Fibroblast of lung (primary cell): ENCODE data around the gene PAM. TPM values are rescaled to one million over a fixed set of nuclear protein-coding genes. Genes with fewer than 3 reads are reported as not detected.

ENCODE experiments used
- DNase-seq, 2 donors: peaks; one replicate each; pipeline versions ENCODE4 v3.0.0 to v3.0.0-alpha.2; 2010; ENCODE audit warnings: low read depth in 2 of 2
- H2AFZ ChIP-seq: 2 replicates; pipeline ENCODE4 v1.5.1; 2012; ENCODE audit warnings: low read length, control low read depth, inconsistent platforms
- H3K27ac ChIP-seq: 2 replicates; pipeline ENCODE4 v1.5.1; 2011; ENCODE audit warnings: low read length, control low read depth; ENCODE audit not compliant: insufficient read depth
- H3K27me3 ChIP-seq: 2 replicates; pipeline ENCODE4 v1.5.1; 2011; ENCODE audit warnings: mild to moderate bottlenecking, low read length; ENCODE audit not compliant: control insufficient read depth, insufficient read depth
- H3K36me3 ChIP-seq: 2 replicates; pipeline ENCODE4 v1.5.1; 2011; ENCODE audit warnings: low read length; ENCODE audit not compliant: control insufficient read depth, insufficient read depth
- H3K4me1 ChIP-seq: 2 replicates; pipeline ENCODE4 v1.5.1; 2011; ENCODE audit warnings: low read length; ENCODE audit not compliant: control insufficient read depth, insufficient read depth; ENCODE audit errors: extremely low read depth
- H3K4me2 ChIP-seq: 2 replicates; pipeline ENCODE4 v1.5.1; 2011; ENCODE audit warnings: low read length, control low read depth; ENCODE audit not compliant: insufficient read depth; ENCODE audit errors: extremely low read depth
- H3K4me3 ChIP-seq, 4 experiments: fragments of 200-600 bp in 1 of 4; sonication (generic) in 1 of 4; replicated peaks in 1 of 4; 2 replicates each; pipeline ENCODE4 v1.5.1; 2011 to 2016; ENCODE audit warnings: low read length in 4 of 4, low read depth in 3 of 4, mild to moderate bottlenecking in 3 of 4, control low read depth in 2 of 4, inconsistent platforms in 1 of 4, mixed read lengths in 1 of 4; ENCODE audit not compliant: insufficient read depth in 1 of 4; ENCODE audit errors: control extremely low read depth in 1 of 4
- H3K79me2 ChIP-seq: 2 replicates; pipeline ENCODE4 v1.5.1; 2012; ENCODE audit warnings: mild to moderate bottlenecking, low read length, inconsistent platforms; ENCODE audit not compliant: control insufficient read depth, insufficient read depth
- H3K9ac ChIP-seq: 2 replicates; pipeline ENCODE4 v1.5.1; 2011; ENCODE audit warnings: mild to moderate bottlenecking, low read length, control low read depth; ENCODE audit not compliant: insufficient read depth
- H3K9me3 ChIP-seq: 2 replicates; pipeline ENCODE4 v1.5.1; 2012; ENCODE audit warnings: low read depth, low read length; ENCODE audit not compliant: control insufficient read depth, insufficient read depth
- H4K20me1 ChIP-seq: 2 replicates; pipeline ENCODE4 v1.5.1; 2011; ENCODE audit warnings: low read length; ENCODE audit not compliant: control insufficient read depth, insufficient read depth; ENCODE audit errors: extremely low read depth
- CTCF ChIP-seq, 2 donors: IDR thresholded peaks in 1 of 2; conservative IDR thresholded peaks in 1 of 2; 1 replicate in 1 of 2; 2 replicates in 1 of 2; pipeline ENCODE4 v1.5.1; 2011 to 2012; ENCODE audit warnings: low read length in 2 of 2, control low read depth in 1 of 2, inconsistent platforms in 1 of 2, low read depth in 1 of 2, mild to moderate bottlenecking in 1 of 2
- EZH2 ChIP-seq: IDR thresholded peaks from 2 replicates; pipeline ENCODE4 v1.5.1; 2012; ENCODE audit warnings: low read length, control low read depth, mild to moderate bottlenecking; ENCODE audit errors: missing control alignments
- polyA plus RNA-seq, 2 donors: library from polyadenylated mRNA; depleted of rRNA in 1 of 2; stranded (reverse) in 1 of 2; unstranded in 1 of 2; fragments of >200 nt; gene quantifications; 2 replicates each; pipeline ENCODE4 v1.2.1, GENCODE V29; 2011 to 2012; ENCODE audit warnings: missing spikeins in 1 of 2
- total RNA-seq: library from RNA; depleted of rRNA; stranded (reverse); fragments of >200 nt; gene quantifications from 2 replicates; pipeline ENCODE4 v1.2.1, GENCODE V29; 2014

Gene PAM
- total and polyA plus RNA-seq, 2 donors (not counting 1 experiment from before 2014, with no cell fraction given) = 404 to 405 TPM

- Histone ChIP-seq H3K79me2 (no peaks in the 10 kb centered on the region), H3K9ac (no peak overlapping the region), H3K4me1 (no peaks in the 10 kb centered on the region), H4K20me1 (no peaks in the 10 kb centered on the region), H2AFZ (no peak overlapping the region), H3K27me3 (no peaks in the 10 kb centered on the region), H3K36me3 (no peaks in the 10 kb centered on the region), H3K27ac (no peak overlapping the region), H3K4me3 (no peak overlapping the region), H3K4me2 (no peak overlapping the region), H3K9me3 (no peaks in the 10 kb centered on the region)
- TF ChIP-seq CTCF (conservative IDR thresholded peaks at IDR 0.05 in 1 of 2, IDR thresholded peaks at IDR 0.05 in 1 of 2; ENCODE audit: low read depth in 1 of 2, low read length in 2 of 2) (no peak), EZH2 (no peak)
- DNase-seq = peak in 1 of 2 donors; percentile 44
Measured at GRCh38 chr5:102722931-102723330, 32.2 kb upstream of the PAM start.

GRCh38 chr5:102731693-102732092 lies 23.4 kb upstream of the PAM start:
- Histone ChIP-seq H4K20me1 (no peaks in the 10 kb centered on the region), H3K4me1 (no peaks in the 10 kb centered on the region), H2AFZ (no peak overlapping the region), H3K4me3 (no peak overlapping the region), H3K9ac (no peak overlapping the region), H3K79me2 (no peaks in the 10 kb centered on the region), H3K4me2 (no peak overlapping the region), H3K36me3 (no peaks in the 10 kb centered on the region), H3K27me3 (no peaks in the 10 kb centered on the region), H3K27ac (no peak overlapping the region), H3K9me3 (no peaks in the 10 kb centered on the region)
- no peak for DNase-seq
- TF ChIP-seq EZH2 (no peak), CTCF (conservative IDR thresholded peaks at IDR 0.05 in 1 of 2, IDR thresholded peaks at IDR 0.05 in 1 of 2; ENCODE audit: low read depth in 1 of 2, low read length in 2 of 2) (no peak)

DNA sequence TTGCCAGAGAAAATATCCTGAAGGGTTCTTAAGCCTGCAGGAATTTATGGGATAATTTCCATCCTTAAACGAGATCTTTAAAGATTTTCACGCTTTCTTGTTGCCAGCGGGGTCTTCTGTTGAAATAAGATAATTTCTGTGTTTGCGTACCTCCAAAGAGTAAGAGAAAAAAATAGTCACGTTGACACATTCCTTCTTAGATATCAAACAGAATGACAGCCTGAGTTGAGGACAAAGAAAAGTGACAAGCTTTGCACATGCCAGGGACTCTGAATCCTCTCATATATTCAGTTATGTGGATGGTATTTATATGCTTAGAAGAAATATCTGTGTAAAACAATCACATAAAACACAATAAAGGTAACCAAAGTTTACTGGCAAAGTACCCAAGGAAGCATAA lies 21.6 kb upstream of the PAM start:
- TF ChIP-seq EZH2 (no peak), CTCF (conservative IDR thresholded peaks at IDR 0.05 in 1 of 2, IDR thresholded peaks at IDR 0.05 in 1 of 2; ENCODE audit: low read depth in 1 of 2, low read length in 2 of 2) (no peak)
- no peak overlapping the region for H2AFZ ChIP-seq

More for the DNA sequence above, 21.6 kb upstream of the PAM start:
- no peaks in the 10 kb centered on the region for H3K27me3 ChIP-seq
- H3K9ac ChIP-seq = no peak overlapping the region
- no peak overlapping the region for H3K4me3 ChIP-seq
- no peak for DNase-seq
- no peaks in the 10 kb centered on the region for H3K4me1 ChIP-seq
- no peak overlapping the region for H3K27ac ChIP-seq
- no peaks in the 10 kb centered on the region for H3K9me3 ChIP-seq
- H3K79me2 ChIP-seq = no peaks in the 10 kb centered on the region
- H3K36me3 ChIP-seq = no peaks in the 10 kb centered on the region
- H4K20me1 ChIP-seq = no peaks in the 10 kb centered on the region
- H3K4me2 ChIP-seq = no peak overlapping the region
